Panc1 (cell line): Measurements from ENCODE around the gene OMA1. TPM values are rescaled to one million over a fixed set of nuclear protein-coding genes. Genes with fewer than 3 reads are reported as not detected.

Source experiments
- ATAC-seq: fragments of 200-7000 bp; cut with Tn5 transposase; 2 replicates; pipeline ENCODE4 v1.9.1; 2020; ENCODE audit warnings: mild to moderate bottlenecking, moderate library complexity
- BruUV-seq: library from RNA; stranded (reverse); fragments of 400-500 nt; replicated peaks from 2 replicates; lab custom pipeline; 2021; lab: Mats Ljungman, UMichigan
- CTCF ChIA-PET: fragments of 300-600 bp; sonication (Branson Sonifier 250); formaldehyde crosslinking; loops from one replicate; lab custom pipeline; 2022; ENCODE audit warnings: antibody characterized with exemption; lab: Charles Lee
- POLR2A ChIA-PET: fragments of 300-600 bp; sonication (Branson Sonifier 250); formaldehyde crosslinking; loops from one replicate; lab custom pipeline; 2022; ENCODE audit warnings: antibody characterized with exemption; lab: Charles Lee
- DNase-seq: peaks from one replicate; pipeline ENCODE4 v3.0.0-alpha.2; 2010; ENCODE audit warnings: low read depth, low spot score
- H3K27ac ChIP-seq: 2 replicates; pipeline ENCODE4 v1.5.1; 2011; ENCODE audit warnings: mild to moderate bottlenecking, low read length, inconsistent platforms
- H3K27me3 ChIP-seq: fragments of 200-500 bp; sonication (Bioruptor generic); 2 replicates; pipeline ENCODE4 v1.6.0; 2014; ENCODE audit warnings: low read length, inconsistent platforms; ENCODE audit not compliant: control insufficient read depth, insufficient read depth
- H3K36me3 ChIP-seq: fragments of 200-500 bp; sonication (Bioruptor generic); 2 replicates; pipeline ENCODE4 v1.5.1; 2014; ENCODE audit warnings: inconsistent platforms, mild to moderate bottlenecking, low read length, moderate library complexity; ENCODE audit not compliant: control insufficient read depth, insufficient read depth
- H3K4me1 ChIP-seq: 2 replicates; pipeline ENCODE4 v1.5.1; 2011; ENCODE audit warnings: inconsistent platforms, mild to moderate bottlenecking, low read length, moderate library complexity; ENCODE audit not compliant: control insufficient read depth, insufficient read depth
- H3K4me3 ChIP-seq, 2 experiments: 2 replicates each; pipeline ENCODE4 v1.5.1; 2011 to 2012; ENCODE audit warnings: low read depth in 2 of 2, low read length in 2 of 2, mild to moderate bottlenecking in 2 of 2, inconsistent platforms in 1 of 2, moderate library complexity in 1 of 2
- H3K9me3 ChIP-seq: fragments of 200-500 bp; sonication (Bioruptor generic); 2 replicates; pipeline ENCODE4 v1.5.1; 2014; ENCODE audit warnings: low read depth, mild to moderate bottlenecking, inconsistent platforms, low read length, moderate library complexity; ENCODE audit not compliant: control insufficient read depth, insufficient read depth
- POLR2AphosphoS5 ChIP-seq: IDR thresholded peaks from 2 replicates; pipeline ENCODE4 v1.6.1; 2012; ENCODE audit warnings: mild to moderate bottlenecking, low read depth, low read length, moderate library complexity
- SIN3A ChIP-seq: IDR thresholded peaks from 2 replicates; pipeline ENCODE4 v1.6.1; 2012; ENCODE audit warnings: low read depth, mild to moderate bottlenecking, low read length, moderate library complexity, borderline replicate concordance; ENCODE audit not compliant: insufficient read depth
- TCF7L2 ChIP-seq: IDR thresholded peaks from 2 replicates; pipeline ENCODE4 v1.6.1; 2011; ENCODE audit warnings: mild to moderate bottlenecking, low read depth, low read length, inconsistent platforms
- in situ Hi-C: cut with HindIII; loops from 2 replicates; pipeline ENCODE4 v1.10.0; 2016; ENCODE audit warnings: low sequenced_read_pairs, low pct_unique_long_range_greater_than_20kb
- intact Hi-C: fragments of 100-400 bp; cut with micrococcal nuclease; formaldehyde crosslinking; loops from one replicate; pipeline ENCODE4 v1.10.0; 2022; ENCODE audit not compliant: unreplicated experiment
- total RNA-seq: library from RNA; stranded (reverse); gene quantifications from one replicate; pipeline ENCODE4 v1.2.1, GENCODE V29; 2021; ENCODE audit not compliant: unreplicated experiment
- TF ChIP-seq, protein P1 (sequence below), 2 experiments: IDR thresholded peaks; 2 replicates each; pipeline ENCODE4 v1.6.1; 2011 to 2012; ENCODE audit warnings: low read depth in 2 of 2, control low read depth in 1 of 2, low read length in 1 of 2, mild to moderate bottlenecking in 1 of 2, moderate library complexity in 1 of 2; ENCODE audit not compliant: insufficient read depth in 1 of 2
- TF ChIP-seq, protein P2 (sequence below): fragments of 450-650 bp; IDR thresholded peaks from 2 replicates; pipeline ENCODE4 v1.5.1; 2017; ENCODE audit warnings: mild to moderate bottlenecking

OMA1 gene
- total RNA-seq, 1 experiment from 2014 or later: 16.6 TPM

DNA sequence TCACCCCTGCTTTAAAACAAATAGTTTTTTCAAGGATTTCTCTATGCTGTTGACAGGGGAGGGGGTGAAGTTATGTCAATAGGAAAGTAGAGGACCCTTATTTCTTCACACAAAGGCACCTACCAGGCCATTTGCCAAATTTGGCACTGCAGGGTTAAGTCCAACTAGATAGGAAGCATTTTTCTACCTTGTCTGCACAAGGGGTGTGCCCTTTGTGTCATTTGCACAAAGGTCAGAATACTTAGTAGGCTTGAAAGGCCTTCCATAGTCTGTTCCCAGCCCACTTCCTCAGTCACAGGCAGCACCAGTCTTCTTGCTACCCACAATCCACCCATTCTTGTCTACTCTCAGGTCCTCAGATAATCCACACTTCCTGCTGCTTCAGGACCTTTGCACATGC lies 23.6 kb upstream of the OMA1 start:
- no peaks in the 10 kb centered on the region for H3K9me3 ChIP-seq
- DNase-seq: no peak
- TF ChIP-seq, protein P1, sequence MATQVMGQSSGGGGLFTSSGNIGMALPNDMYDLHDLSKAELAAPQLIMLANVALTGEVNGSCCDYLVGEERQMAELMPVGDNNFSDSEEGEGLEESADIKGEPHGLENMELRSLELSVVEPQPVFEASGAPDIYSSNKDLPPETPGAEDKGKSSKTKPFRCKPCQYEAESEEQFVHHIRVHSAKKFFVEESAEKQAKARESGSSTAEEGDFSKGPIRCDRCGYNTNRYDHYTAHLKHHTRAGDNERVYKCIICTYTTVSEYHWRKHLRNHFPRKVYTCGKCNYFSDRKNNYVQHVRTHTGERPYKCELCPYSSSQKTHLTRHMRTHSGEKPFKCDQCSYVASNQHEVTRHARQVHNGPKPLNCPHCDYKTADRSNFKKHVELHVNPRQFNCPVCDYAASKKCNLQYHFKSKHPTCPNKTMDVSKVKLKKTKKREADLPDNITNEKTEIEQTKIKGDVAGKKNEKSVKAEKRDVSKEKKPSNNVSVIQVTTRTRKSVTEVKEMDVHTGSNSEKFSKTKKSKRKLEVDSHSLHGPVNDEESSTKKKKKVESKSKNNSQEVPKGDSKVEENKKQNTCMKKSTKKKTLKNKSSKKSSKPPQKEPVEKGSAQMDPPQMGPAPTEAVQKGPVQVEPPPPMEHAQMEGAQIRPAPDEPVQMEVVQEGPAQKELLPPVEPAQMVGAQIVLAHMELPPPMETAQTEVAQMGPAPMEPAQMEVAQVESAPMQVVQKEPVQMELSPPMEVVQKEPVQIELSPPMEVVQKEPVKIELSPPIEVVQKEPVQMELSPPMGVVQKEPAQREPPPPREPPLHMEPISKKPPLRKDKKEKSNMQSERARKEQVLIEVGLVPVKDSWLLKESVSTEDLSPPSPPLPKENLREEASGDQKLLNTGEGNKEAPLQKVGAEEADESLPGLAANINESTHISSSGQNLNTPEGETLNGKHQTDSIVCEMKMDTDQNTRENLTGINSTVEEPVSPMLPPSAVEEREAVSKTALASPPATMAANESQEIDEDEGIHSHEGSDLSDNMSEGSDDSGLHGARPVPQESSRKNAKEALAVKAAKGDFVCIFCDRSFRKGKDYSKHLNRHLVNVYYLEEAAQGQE (IDR thresholded peaks at IDR 0.05; ENCODE audit: insufficient read depth in 1 of 2, low read depth in 2 of 2, low read length in 1 of 2): no peak
- TF ChIP-seq SIN3A: no peak
- TF ChIP-seq TCF7L2: no peak
- TF ChIP-seq, protein P2, sequence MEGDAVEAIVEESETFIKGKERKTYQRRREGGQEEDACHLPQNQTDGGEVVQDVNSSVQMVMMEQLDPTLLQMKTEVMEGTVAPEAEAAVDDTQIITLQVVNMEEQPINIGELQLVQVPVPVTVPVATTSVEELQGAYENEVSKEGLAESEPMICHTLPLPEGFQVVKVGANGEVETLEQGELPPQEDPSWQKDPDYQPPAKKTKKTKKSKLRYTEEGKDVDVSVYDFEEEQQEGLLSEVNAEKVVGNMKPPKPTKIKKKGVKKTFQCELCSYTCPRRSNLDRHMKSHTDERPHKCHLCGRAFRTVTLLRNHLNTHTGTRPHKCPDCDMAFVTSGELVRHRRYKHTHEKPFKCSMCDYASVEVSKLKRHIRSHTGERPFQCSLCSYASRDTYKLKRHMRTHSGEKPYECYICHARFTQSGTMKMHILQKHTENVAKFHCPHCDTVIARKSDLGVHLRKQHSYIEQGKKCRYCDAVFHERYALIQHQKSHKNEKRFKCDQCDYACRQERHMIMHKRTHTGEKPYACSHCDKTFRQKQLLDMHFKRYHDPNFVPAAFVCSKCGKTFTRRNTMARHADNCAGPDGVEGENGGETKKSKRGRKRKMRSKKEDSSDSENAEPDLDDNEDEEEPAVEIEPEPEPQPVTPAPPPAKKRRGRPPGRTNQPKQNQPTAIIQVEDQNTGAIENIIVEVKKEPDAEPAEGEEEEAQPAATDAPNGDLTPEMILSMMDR: no peak; the same call in 1 of the 2 replicates
- no peak for TF ChIP-seq POLR2AphosphoS5
- intact Hi-C loops (no loop called here), in situ Hi-C loops (no loop called here)
- H3K4me3 ChIP-seq: no peak overlapping the region
- ChIA-PET CTCF (no interaction called here), POLR2A (no interaction called here)
- H3K27ac ChIP-seq: no peak overlapping the region
- H3K27me3 ChIP-seq: peaks cover 38% of the 10 kb centered on the region
- ATAC-seq: no peak
- no TSS peak for BruUV-seq
- H3K4me1 ChIP-seq: no peaks in the 10 kb centered on the region
- no peaks in the 10 kb centered on the region for H3K36me3 ChIP-seq

DNA sequence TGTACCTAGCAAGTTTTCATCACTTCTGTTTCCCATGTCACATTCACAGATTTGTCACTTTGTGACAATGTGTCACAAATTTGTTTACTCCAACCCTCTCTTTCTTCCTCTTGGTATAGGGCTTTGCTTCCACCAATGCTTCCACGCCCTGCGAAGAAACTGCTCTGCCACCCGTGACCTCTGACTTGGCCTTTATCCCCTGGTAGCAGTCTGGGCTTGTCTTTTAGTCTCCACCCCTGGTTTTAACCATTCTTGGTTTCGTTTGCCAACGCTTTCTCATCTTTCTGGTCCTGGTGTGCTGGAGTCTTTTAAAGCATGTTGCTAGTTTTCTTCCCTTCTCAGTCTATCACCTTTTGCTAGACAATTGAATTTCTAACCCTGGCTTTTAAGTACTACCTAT lies 22.4 kb upstream of the OMA1 start:
- intact Hi-C loops: no loop called here
- in situ Hi-C loops: no loop called here
- Histone ChIP-seq H3K4me1 (no peaks in the 10 kb centered on the region), H3K36me3 (no peaks in the 10 kb centered on the region), H3K4me3 (no peak overlapping the region), H3K27ac (no peak overlapping the region), H3K9me3 (no peaks in the 10 kb centered on the region), H3K27me3 (peaks cover 33% of the 10 kb centered on the region)
- POLR2A ChIA-PET: no interaction called here
- TF ChIP-seq, protein P2: no peak
- TF ChIP-seq TCF7L2 (no peak), SIN3A (no peak), POLR2AphosphoS5 (no peak)
- TF ChIP-seq, protein P1 (IDR thresholded peaks at IDR 0.05; ENCODE audit: insufficient read depth in 1 of 2, low read depth in 2 of 2, low read length in 1 of 2): no peak
- DNase-seq: no peak
- ATAC-seq: no peak
- CTCF ChIA-PET: no interaction called here
- no TSS peak for BruUV-seq
